Keratinocyte (primary cell): Measurements from ENCODE around the gene CFAP210. TPM values are rescaled to one million over a fixed set of nuclear protein-coding genes. Genes with fewer than 3 reads are reported as not detected.
"Not testable (repeated sequence)": the region's sequence is repeated elsewhere in the genome, so short reads cannot be mapped to it uniquely, and the experiment has no call there.

Experiments used
- DNase-seq: peaks from one replicate; pipeline ENCODE4 v3.0.0-alpha.2; 2011; ENCODE audit warnings: low read depth, missing footprints, low spot score
- FAIRE-seq: peaks from 2 replicates; lab custom pipeline; 2011; peaks lifted over from hg19 to GRCh38; lab: Jason Lieb, UNC
- H2AFZ ChIP-seq: 2 replicates; pipeline ENCODE4 v1.6.0; 2012; ENCODE audit warnings: low read length, control low read depth, inconsistent platforms; ENCODE audit not compliant: control insufficient read depth
- H3K27ac ChIP-seq: 2 replicates; pipeline ENCODE4 v1.5.1; 2011; ENCODE audit warnings: low read length; ENCODE audit not compliant: control insufficient read depth, insufficient read depth
- H3K27me3 ChIP-seq: 3 replicates; pipeline ENCODE4 v1.6.0; 2011; ENCODE audit warnings: low read length; ENCODE audit not compliant: control insufficient read depth, insufficient read depth; ENCODE audit errors: extremely low read depth
- H3K36me3 ChIP-seq, 2 experiments: 2 replicates in 1 of 2; 3 replicates in 1 of 2; pipeline ENCODE4 v1.5.1; 2011; ENCODE audit warnings: low read length in 2 of 2, mild to moderate bottlenecking in 1 of 2; ENCODE audit not compliant: control insufficient read depth in 2 of 2, insufficient read depth in 2 of 2; ENCODE audit errors: extremely low read depth in 1 of 2
- H3K4me1 ChIP-seq: 3 replicates; pipeline ENCODE4 v1.5.1; 2011; ENCODE audit warnings: low read length; ENCODE audit not compliant: control insufficient read depth, insufficient read depth; ENCODE audit errors: extremely low read depth
- H3K4me2 ChIP-seq: 3 replicates; pipeline ENCODE4 v1.6.0; 2011; ENCODE audit warnings: low read depth, low read length; ENCODE audit not compliant: control insufficient read depth, insufficient read depth; ENCODE audit errors: extremely low read depth
- H3K4me3 ChIP-seq, 3 experiments: fragments of 200-600 bp in 1 of 3; sonication (generic) in 1 of 3; 2 replicates in 2 of 3; 3 replicates in 1 of 3; pipeline ENCODE4 v1.5.1; 2011 to 2016; ENCODE audit warnings: low read length in 3 of 3, mild to moderate bottlenecking in 3 of 3, control low read depth in 2 of 3, inconsistent platforms in 1 of 3, low read depth in 1 of 3, mixed read lengths in 1 of 3, mixed run types in 1 of 3, moderate library complexity in 1 of 3; ENCODE audit not compliant: control insufficient read depth in 2 of 3, insufficient read depth in 2 of 3; ENCODE audit errors: extremely low read depth in 1 of 3
- H3K79me2 ChIP-seq: 2 replicates; pipeline ENCODE4 v1.6.0; 2012; ENCODE audit warnings: low read length; ENCODE audit not compliant: control insufficient read depth, insufficient read depth
- H3K9ac ChIP-seq: 3 replicates; pipeline ENCODE4 v1.6.0; 2011; ENCODE audit warnings: low read length; ENCODE audit not compliant: control insufficient read depth, insufficient read depth; ENCODE audit errors: extremely low read depth
- H3K9me1 ChIP-seq: 3 replicates; pipeline ENCODE4 v1.6.0; 2011; ENCODE audit warnings: low read length; ENCODE audit not compliant: control insufficient read depth, insufficient read depth; ENCODE audit errors: extremely low read depth
- H3K9me3 ChIP-seq: 2 replicates; pipeline ENCODE4 v1.5.1; 2012; ENCODE audit warnings: low read depth, low read length; ENCODE audit not compliant: control insufficient read depth
- H4K20me1 ChIP-seq: 3 replicates; pipeline ENCODE4 v1.6.0; 2011; ENCODE audit warnings: low read length; ENCODE audit not compliant: control insufficient read depth, insufficient read depth; ENCODE audit errors: extremely low read depth
- EZH2 ChIP-seq: IDR thresholded peaks from one replicate; pipeline ENCODE4 v1.6.1; 2012; ENCODE audit warnings: inconsistent platforms, mild to moderate bottlenecking, low read length, moderate library complexity
- dilution Hi-C: fragments of 300-500 bp; cut with MboI; formaldehyde crosslinking; loops from one replicate; pipeline ENCODE4 v1.7.0; 2020; ENCODE audit warnings: low sequenced_read_pairs; ENCODE audit not compliant: extremely low pct_ligation_motif_present
- polyA plus RNA-seq, 5 experiments: library from polyadenylated mRNA; depleted of rRNA in 3 of 5; stranded (reverse) in 3 of 5; stranded (forward) in 1 of 5; unstranded in 1 of 5; fragments of >200 nt; gene quantifications; 1 replicate in 1 of 5; 2 replicates in 3 of 5; 3 replicates in 1 of 5; pipeline versions ENCODE4 v1.2.1 to v1.2.3, GENCODE V29; 2011 to 2012; ENCODE audit warnings: missing spikeins in 2 of 5, low read depth in 1 of 5, low replicate concordance in 1 of 5
- TF ChIP-seq, protein P1 (sequence below), 3 experiments: IDR thresholded peaks in 1 of 3; conservative IDR thresholded peaks in 1 of 3; optimal IDR thresholded peaks in 1 of 3; 2 replicates in 2 of 3; 3 replicates in 1 of 3; pipeline versions ENCODE3 to v1.5.1; 2011; ENCODE audit warnings: low read length in 3 of 3, mild to moderate bottlenecking in 3 of 3, moderate library complexity in 2 of 3, control low read depth in 1 of 3, inconsistent platforms in 1 of 3; ENCODE audit not compliant: insufficient read depth in 2 of 3; ENCODE audit errors: extremely low read depth in 1 of 3

Gene CFAP210
- polyA plus RNA-seq, 1 donor (not counting 4 experiments of a cell fraction or from before 2014, with no cell fraction given), result 0.30 TPM

DNA sequence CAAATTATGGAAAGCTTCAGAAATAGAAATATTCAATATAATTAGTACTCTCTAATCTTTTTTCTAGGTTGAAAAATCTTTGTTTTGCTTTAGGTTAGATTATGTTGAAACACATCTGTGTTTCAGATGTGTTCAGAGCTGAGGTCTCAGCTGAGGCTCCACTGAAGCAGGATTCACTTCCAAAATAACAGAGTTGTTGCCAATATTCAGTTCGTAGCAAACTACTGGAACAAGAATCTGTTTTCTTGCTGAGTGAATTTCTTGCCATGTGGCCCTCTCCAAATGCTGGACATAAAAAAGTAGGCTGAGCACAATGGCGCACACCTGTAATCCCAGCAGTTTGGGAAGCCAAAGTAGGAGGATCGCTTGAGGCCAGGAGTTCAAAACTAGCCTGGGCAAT is 8.8 kb upstream of the CFAP210 start:
- Histone ChIP-seq H3K4me1 (no peaks in the 10 kb centered on the region), H3K4me2 (no peak overlapping the region), H2AFZ (no peak overlapping the region), H3K9me3 (no peaks in the 10 kb centered on the region), H3K36me3 (peaks cover 0 to 5% of the 10 kb centered on the region in 2 experiments), H3K4me3 (no peak overlapping the region), H3K27me3 (no peaks in the 10 kb centered on the region), H4K20me1 (no peaks in the 10 kb centered on the region), H3K27ac (no peak overlapping the region), H3K9me1 (no peaks in the 10 kb centered on the region), H3K9ac (no peak overlapping the region), H3K79me2 (no peaks in the 10 kb centered on the region)
- dilution Hi-C loops, result no loop called here
- DNase-seq (no peak), FAIRE-seq (no peak)
- TF ChIP-seq, protein P1, sequence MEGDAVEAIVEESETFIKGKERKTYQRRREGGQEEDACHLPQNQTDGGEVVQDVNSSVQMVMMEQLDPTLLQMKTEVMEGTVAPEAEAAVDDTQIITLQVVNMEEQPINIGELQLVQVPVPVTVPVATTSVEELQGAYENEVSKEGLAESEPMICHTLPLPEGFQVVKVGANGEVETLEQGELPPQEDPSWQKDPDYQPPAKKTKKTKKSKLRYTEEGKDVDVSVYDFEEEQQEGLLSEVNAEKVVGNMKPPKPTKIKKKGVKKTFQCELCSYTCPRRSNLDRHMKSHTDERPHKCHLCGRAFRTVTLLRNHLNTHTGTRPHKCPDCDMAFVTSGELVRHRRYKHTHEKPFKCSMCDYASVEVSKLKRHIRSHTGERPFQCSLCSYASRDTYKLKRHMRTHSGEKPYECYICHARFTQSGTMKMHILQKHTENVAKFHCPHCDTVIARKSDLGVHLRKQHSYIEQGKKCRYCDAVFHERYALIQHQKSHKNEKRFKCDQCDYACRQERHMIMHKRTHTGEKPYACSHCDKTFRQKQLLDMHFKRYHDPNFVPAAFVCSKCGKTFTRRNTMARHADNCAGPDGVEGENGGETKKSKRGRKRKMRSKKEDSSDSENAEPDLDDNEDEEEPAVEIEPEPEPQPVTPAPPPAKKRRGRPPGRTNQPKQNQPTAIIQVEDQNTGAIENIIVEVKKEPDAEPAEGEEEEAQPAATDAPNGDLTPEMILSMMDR (optimal IDR thresholded peaks at IDR 0.05 in 1 of 3, IDR thresholded peaks at IDR 0.05 in 1 of 3, conservative IDR thresholded peaks at IDR 0.05 in 1 of 3; ENCODE audit: extremely low read depth in 1 of 3, insufficient read depth in 2 of 3, low read length in 3 of 3), result no peak
- no peak for TF ChIP-seq EZH2

DNA sequence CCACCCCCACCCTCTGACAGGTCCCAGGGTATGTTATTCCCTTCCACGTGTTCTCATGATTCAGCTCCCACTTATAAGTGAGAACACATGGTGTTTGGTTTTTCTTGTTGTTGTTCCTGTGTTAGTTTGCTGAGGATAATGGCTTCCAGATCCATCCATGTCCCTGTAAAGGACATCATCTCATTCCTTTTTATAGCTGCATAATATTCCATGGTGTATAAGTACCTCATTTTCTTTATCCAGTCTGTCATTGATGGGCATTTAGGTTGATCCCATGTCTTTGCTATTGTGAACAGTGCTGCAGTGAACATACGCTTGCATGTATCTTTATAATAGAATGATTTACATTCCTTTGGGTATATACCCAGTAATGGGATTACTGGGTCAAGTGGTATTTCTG is 5.0 kb upstream of the CFAP210 start:
- H2AFZ ChIP-seq, H3K27me3 ChIP-seq, H3K9me1 ChIP-seq, dilution Hi-C loops, H4K20me1 ChIP-seq, H3K4me1 ChIP-seq, FAIRE-seq, H3K79me2 ChIP-seq, H3K9ac ChIP-seq, DNase-seq, H3K36me3 ChIP-seq, H3K4me3 ChIP-seq, H3K4me2 ChIP-seq, H3K9me3 ChIP-seq, H3K27ac ChIP-seq: not testable (repeated sequence)

DNA sequence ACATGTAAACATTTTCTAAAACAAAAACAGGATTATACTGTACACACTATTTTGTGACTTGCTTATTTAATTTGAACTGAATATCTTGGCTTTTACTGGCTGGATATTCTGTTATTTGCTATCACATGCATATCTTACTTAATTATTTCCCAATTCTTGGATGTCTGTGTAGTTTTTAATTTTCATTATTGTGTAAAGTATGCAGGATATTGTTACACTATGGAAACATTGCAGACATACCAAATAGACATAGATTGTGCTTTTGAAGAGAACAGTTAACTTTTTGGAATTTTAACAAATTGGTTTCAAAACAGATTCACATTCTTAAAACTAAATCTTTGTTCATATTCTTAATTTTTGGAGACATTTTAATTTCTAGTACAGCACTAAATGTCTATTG is 2.2 kb upstream of the CFAP210 start:
- no peaks in the 10 kb centered on the region for H3K27me3 ChIP-seq
- no peaks in the 10 kb centered on the region for H3K36me3 ChIP-seq
- H3K79me2 ChIP-seq, result no peaks in the 10 kb centered on the region
- no peaks in the 10 kb centered on the region for H3K9me3 ChIP-seq
- H3K9me1 ChIP-seq, result no peaks in the 10 kb centered on the region
- H3K4me2 ChIP-seq, result no peak overlapping the region
- no peak for FAIRE-seq
- no peak overlapping the region for H3K9ac ChIP-seq
- DNase-seq, result no peak
- H3K4me3 ChIP-seq, result no peak overlapping the region
- no peak overlapping the region for H3K27ac ChIP-seq
- peaks cover 4% of the 10 kb centered on the region for H3K4me1 ChIP-seq
- TF ChIP-seq, protein P1 (optimal IDR thresholded peaks at IDR 0.05 in 1 of 3, IDR thresholded peaks at IDR 0.05 in 1 of 3, conservative IDR thresholded peaks at IDR 0.05 in 1 of 3; ENCODE audit: extremely low read depth in 1 of 3, insufficient read depth in 2 of 3, low read length in 3 of 3), result no peak
- no peak for TF ChIP-seq EZH2
- H2AFZ ChIP-seq, result no peak overlapping the region
- dilution Hi-C loops, result no loop called here
- no peaks in the 10 kb centered on the region for H4K20me1 ChIP-seq
